HG03159 (cell line): ENCODE measurements around the gene NELFB.

Experiments
- ATAC-seq: cut with Tn5 transposase; IDR thresholded peaks from one replicate; pipeline ENCODE4 v1.9.1; 2021; ENCODE audit warnings: mild to moderate bottlenecking, moderate library complexity; ENCODE audit not compliant: unreplicated experiment

The NELFB gene

DNA sequence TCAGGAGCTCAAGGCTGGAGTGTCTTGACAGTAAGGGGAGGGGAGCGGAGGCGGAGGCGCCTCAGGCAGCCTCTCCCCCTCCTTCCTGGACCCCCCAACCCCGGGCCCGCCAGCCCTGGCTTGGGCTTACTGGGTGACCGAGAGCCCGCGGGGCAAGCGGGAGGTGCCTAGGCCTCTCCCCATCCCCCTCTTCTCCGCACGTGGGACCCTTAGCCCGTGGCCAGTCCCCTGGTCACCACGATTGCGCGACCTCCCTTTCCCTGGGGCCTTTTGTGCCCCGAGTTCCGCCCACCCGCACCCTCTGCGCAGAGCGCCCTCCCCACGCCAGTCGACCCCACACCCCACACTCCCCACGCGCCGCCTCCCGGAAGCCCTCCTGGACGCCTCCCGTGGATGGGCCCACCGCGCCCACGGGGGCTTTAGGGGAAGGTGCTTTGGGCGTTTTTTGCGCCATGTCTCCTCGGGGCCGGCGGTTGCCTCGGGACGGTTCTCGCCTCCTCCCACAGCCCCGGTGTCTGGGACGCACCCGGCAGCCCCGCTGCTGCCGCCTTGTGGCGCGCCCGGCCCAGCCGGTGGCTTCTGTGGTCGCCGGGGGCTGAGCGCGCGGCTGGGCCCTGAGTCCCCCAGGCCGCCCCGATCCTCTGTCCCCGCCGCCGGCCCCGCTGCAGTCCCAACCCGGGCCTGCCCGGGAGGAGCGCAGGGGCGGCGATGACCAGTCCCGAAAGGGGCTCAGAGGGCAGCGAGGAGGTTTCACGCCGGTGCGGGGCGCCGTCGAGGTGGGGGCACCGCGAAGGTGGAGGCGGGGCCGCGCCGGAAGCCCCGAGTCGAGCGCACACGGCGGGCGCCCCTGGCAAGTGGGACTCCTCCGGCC, 25.6 kb downstream of the NELFB start:
- no peak for ATAC-seq

DNA sequence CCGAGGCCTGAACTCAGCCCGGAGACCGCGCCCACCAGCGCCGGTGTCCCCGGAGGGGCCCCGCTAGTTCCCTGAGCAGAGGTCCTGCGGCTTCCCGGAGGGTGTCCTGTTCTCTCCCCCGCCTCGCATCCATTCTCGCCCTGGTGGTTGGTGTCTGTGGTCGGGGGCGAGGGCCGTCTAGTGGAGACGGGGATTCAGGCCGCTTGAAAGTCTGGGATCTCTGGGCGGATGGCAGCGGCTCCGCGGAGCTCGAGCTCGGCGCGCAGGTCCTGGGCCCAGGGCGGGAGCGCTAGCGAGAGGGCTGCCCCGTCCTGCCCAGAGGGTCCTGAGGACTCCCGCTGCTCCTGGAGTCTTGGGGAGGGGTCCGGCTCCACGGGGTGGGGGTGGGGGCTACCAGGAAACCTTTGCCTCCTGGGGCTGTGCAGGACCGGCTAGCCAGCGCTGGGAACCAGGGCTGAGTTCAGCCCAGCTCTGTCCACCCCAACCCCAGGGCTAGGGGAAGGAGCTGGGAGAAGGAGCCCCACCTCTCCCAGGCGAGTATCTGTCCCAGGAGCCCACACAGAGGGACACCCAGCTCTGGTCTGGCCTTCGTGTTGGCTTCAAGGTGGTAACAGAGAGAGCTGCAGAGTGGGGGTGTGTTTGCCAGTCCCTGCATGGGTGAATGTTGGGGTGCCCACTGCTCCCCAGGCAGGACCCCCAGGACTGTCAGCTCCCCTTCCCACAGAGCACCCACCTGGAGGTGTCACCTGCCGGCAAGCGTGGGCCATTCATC, 26.4 kb downstream of the NELFB start:
- ATAC-seq, result no peak

DNA sequence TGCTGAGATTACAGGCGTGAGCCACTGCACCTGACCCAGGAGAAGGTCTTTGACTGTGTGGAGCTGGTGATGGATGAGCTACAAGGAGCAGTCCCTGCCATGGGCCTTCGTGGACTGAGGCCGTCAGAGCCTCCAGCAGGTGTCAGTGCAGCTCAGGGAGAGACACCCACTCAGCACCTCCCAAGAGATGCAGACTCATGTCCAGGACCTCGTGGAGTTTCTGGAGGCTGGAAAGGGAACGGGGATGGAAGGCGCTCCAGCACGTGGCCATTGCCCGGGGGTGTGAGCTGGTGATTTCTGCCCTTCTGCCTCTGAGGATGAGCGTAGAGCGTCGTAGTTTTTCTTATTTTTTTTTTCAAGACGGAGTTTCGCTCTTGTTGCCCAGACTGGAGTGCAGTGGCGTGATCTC, 31.9 kb downstream of the NELFB start:
- ATAC-seq, result no peak

DNA sequence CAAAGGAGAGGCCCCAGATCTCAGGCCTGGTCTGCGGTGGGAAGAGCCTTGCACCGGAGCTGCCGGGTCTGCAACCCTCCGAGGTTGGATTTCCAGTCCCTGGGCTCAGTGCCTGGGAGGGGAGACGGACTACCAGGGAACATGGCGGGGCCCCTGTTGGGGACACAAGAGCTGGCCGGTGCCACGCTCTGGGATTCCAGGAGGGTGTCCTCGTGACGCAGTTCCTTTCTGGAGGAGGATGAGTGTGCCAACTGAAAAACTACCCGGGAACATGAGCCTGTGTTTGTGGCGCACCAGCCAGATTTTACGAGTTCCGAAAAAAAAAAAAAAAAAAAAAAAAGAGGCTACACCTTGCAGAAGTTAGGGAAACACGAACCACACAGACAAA, 38.0 kb downstream of the NELFB start:
- ATAC-seq, result no peak

DNA sequence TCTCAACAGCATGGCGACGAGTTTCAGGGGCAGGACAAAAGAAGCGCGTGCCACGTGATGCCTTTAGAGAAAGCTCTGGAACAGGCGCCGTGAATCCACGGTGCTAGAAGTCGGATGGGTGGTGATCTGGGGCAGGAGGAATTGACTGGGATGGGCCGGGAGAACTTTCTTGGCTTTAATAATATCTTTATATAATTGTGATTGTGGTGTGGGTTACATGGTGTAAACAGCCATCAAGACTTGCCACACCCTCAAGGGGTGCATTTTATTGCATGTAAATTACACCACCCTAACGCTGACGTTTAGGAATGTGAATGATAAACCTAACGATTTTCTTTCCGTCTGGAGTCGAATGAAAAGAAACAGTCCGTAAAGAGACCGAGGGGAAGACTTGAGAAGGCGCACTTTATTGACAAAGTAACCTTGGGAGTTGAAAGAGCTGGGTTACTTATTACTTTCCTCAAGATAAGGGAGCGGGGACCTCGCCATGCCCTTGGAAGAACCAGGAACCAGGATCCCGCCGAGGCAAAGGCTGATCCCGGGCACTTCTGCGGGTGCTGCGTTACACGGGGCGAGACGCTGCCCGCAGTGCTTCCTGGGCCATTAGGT, 38.5 kb downstream of the NELFB start:
- no peak for ATAC-seq

DNA sequence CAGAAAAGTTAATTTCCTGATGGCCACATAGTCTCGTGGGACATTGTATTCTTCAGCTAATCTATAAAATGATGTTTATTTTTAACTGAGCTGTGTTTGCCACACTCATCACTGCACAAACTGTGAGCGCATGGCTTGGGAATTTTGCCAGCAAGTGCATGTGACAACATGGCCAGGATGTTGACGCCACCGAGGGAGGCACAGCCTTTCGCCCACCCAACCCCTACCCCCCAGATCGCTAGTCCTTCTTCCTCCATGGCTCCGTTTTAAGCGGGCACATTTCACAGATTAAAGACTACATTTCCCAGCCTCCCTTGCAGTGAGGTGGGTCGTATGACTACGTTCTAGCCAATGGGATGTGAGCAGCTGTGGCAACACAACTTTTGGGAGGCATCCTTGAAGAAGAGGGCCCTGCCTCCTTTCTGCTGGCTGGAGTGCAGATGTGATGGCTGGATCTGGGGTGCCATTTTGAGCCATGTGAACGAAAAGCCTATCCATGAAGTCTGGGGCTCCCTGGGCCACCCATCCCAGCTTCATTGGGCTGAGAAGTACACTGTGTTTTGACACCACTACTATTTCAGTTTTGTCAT, 39.1 kb downstream of the NELFB start:
- ATAC-seq, result no peak

DNA sequence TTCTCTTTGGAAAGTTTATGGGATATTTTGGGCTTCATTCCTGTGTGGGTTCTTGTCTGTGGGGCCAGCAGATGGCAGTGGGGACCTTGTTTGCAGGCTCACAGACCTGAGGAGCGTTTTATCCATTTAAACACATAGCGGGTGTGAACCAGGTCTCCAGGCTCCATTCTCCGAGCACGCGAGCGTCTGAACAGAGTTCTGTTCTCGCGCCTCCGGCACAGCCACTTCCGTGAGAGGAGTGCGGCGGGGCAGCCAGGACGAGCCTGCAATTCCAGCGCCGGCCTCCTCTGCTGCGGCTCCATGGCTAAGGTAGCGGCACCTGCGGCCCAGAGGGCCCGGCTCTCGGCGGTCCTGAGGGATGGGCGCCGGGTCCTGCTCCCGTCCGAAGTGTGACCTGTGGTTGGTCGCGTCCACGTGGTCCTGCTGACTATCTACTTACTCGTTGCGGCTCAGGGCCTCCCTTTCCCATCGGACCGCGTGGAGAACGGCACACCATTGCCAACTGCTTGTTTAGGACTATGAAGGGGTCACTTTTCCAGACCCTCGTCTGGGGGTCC, 39.6 kb downstream of the NELFB start:
- no peak for ATAC-seq

DNA sequence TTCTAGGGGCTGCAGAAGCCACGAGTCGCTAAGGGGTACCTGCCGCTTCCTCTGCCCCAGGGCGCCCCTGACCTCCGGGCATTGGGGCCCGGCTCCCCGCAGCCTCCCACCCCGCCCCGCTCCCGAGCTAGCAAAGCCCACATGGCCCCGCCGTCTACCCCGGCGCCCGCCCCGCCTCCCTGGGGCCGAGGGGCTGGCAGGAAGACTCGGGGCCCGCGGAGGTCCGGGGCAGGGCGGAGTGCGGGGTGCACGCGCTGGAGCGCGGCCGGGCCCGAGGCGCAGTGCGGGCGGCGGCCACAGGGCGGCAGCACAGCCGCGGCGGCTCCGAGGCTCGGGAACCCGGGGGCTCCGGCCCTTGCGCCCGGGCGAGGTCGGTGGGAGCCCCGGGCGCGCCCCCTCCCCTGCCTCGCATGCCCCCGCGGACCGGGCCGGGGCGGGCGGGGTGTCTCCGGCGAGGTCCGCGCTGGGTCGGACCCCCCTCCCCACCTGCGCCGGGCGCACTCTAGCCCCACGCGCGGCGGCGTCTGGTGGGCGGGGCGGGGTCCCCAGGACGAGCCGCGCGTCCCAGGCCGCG, 40.2 kb downstream of the NELFB start:
- no peak for ATAC-seq

DNA sequence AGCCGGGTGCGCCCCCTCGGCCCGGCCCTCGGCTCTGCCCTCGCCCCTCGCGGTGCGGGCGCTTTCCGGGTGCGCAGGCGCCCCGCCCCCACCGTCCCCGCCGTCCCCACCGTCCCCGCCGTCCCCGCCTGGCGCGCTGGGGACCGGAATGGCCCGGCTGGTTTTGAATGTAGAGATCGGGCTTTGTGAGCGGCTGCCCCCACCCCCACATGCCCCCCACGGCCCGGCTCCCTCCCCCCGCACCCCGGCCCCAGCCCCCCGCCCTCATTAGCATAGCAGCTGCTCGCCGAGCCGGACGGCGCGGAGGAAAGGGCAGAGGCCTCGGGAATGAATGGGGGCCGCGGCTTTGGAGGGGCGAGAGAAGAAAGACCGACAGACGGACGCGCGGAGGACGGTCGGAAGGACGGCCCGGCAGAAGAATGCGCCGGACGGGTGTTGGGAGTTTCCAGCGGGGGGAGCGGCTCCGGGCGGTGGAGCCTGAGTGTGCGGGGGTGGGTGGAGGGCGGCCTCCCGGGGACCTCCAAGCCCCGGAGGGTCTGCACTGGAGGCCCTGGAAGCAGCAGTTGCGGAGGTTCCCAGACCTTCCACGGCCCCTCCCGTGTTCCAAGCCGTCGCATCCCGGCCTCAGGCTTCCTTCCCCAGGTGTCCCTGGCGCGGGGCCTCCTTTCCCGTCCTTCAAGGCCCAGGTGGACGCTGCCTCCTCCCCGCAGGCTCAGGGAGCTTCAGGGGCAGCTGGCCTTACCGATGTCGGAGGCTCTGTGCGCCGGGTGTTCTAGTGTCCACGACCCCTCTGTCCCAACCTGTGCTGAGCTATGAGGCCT, 40.9 kb downstream of the NELFB start:
- no peak for ATAC-seq

DNA sequence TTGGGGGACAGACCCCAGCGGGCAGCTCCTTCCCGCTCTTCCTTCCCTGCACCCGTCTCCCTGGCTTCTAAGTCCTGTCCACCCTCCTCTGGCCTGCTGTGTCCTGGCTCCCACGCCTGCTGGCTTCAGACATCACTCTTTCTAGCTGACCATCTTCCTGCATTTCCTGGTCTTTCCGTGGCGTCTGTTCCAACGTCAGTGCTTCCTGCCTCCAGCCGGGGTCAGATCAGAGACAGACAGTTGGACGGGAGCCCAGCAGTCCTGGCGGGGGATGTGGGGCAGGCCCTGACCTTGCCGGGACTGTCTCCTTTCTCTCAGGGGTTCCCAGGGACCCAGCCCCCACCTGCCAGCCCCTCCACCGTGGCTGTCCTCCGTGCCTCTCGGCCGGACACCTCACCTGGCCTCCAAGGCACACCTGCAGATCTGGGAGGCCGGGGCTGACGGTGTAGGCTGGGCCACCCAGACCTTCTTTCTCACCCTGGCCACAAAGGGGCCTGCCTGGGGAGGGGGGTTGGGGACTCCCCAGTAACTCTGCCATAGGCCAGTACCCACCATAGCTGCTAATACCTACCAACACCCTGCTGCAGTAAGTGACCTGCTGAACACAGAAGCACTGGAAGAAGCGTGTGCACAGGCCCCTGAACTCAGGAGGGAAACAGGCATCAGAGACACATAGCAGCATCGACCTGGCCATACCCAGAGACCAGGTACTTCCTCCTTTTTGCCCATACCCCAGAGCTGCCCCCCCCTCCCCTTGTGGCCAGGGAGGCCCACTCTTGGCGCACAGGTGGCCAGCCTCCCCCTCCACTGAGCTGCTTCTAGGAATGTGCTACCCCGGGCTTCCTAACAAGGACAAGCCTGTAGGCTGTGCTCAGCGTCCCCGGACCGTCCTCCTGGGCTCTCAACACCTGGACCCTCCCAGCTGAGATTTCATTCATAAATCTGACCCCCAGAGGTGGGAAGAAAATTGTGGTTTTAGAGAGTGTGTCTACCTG, 41.8 kb downstream of the NELFB start:
- no peak for ATAC-seq

DNA sequence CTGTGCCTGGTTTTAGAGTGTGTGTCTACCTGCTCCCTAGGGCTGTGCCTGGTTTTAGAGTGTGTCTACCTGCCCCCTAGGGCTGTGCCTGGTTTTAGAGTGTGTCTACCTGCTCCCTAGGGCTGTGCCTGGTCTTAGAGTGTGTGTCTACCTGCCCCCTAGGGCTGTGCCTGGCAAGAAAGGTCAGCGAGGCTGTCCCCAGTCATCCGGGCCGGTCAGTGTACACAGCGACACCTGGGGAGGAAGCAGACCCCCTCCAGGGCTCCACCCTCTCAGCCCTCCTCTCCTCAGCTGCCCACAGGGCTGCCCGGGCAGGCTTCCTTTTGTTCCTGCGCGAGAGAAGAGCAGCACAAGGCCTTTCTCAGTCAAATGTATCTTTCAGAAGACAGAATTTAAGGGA, 42.8 kb downstream of the NELFB start:
- ATAC-seq, result no peak

DNA sequence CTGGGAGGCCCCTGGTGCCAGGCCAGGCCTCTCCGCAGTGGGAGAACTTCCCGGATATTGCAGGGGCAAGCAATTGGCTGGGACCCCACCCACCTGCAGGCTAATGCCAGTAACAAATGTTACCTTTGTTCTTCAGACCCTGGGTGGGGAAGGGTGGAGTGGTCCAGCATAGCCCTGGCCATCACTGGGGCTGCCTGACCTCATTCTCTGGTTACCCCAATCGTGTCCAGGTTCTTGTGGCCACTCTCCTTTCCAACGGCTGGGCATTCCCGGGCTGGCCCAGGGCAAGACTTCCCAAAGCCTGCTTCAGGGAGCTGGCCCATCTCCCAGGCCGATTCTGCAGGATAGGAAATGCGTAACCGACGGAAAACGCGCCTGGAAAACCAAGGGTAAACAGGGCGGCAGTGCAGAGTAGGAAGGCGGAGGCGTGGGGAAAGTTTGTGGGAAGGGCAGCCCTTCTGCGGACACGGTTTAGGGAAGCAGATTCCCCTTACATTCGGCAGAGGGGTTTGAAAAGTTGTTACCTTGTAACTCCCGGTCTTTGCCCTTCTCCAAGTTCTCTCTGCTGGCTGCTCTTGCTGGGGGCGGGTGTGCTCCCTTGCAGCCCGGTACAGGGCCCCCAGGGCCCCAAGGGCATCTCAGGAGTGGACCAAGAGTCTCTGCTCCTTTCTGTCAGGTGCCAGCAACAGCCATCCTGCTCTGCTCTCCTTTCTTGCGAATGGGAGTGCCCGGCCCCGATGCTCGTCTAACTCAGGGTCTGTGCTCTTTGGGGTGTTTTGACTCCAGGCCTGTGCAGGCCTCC, 43.5 kb downstream of the NELFB start:
- no peak for ATAC-seq

DNA sequence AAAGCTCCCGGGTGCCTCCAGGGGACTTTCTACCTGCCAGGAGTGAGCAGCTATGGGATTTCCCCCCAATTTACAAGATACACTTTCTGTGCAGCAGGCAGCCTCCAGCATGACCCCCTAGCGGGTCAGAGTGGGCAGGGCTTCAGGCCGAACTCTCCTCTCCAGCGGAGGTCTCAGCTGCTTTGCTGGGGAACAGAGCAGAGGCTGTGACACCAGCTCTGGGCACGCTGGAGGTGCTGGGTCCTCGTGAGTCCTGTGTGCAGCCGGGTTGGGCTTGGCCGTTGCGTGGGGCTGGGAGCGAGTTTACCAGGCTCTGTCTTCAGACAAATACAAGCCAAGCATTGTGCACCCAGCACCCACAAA, 44.1 kb downstream of the NELFB start:
- ATAC-seq, result no peak

DNA sequence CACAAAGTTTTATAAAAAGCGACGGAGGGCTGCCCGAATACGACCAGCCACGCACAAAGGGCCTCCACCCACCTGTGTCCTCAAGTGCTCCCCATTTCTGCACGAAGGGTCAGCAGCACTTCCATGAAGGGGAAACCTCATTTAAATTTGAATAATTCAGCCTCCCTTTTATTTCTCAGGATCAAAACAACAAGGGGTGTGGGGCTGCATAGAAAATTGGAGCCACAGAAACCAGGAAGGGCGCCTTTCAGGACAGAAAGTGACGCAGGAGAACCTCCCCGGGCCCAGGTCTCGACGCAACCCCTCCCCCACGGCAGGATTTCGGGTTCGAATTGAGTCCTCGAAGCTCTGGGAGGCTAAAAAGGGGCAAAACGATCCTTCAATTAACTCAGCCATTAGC, 44.8 kb downstream of the NELFB start:
- ATAC-seq, result no peak

DNA sequence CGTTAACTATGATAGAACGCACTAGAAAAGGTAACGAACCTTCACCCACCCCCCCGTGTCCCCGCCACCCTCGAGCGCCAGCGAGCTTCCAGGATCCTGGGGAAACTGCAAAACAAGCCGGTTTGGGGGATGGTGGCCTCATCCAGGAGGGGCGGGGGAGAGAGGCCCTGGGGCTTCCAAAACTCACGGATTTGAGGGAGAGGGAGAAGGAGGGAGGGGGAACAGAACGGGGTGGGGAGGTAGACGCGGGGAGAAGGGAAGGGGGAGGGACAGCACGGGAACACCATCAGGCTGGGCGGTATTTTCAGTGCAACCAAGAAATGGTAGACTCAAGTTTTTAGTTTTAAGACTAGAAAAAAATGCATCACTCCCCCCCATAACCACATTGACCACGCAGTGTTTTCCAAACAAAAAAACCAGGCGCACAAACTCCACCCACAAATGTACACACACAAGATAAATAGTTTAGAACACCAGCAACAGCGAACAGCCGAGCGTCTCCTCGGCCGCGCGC, 45.5 kb downstream of the NELFB start:
- no peak for ATAC-seq

DNA sequence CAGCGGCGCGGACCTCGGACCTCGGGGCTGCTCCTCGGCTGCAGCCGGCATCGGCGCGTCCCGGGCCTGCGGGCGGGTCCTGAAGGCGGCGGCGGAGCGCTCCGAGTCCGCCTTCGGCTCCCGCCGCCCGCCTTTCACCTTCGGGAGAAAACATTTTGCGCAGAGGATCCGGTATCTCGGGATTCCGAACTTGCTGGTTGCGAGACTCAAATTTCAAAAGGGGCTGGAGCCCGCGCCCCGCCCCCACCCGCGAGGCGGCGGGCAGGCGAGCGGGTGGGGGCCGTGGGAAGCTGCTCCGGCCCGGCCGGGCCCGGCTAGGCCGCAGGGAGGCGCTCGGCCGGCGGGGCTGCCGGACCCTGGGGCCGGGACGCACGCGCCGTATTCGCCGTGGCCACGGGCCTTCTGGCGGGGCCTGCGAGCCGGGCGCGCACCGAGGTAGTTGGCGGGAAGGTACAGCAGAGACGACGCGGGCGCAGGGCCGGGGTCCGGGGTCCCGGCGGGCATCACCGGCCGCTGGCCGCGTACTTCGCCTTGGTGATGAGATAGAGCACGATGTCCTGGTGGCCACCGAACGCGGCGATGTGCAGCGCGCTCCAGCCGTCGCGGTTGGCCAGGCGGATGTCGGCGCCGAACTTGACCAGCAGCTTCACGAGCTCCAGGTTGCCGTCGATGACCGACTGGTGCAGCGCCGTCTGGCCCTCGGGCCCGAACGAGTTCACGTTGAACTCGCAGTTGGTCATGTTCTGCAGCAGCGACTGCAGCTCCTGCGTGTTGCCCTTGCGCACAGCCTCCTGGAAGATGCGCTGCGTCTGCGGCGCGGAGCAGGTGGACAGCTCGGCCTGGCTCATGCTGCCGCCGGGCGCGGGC, 46.2 kb downstream of the NELFB start:
- ATAC-seq, result no peak

DNA sequence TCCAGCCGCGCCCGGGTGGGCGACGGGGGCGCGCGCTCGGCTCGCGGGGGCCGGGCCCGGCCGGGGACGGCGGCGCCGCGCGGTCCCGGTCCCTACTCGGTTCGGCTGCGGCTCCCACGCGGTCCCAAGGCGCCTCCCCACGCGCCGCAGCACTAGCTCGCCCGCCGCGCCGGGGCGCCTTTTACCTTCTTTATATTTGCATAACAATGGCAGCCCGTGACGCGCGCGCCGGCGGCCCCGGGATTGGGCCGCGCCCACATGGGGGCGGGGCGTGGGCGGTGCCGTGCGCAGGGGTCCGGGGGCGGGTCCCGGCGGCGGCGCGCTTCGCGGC, 47.0 kb downstream of the NELFB start, which contains the start of gene NRARP:
Gene NRARP, minus strand, starts transcription at position 154 of the 331 bp plus-strand sequence. CDS start 343 bp downstream, outside the sequence.
- ATAC-seq, result peak; percentile 74
